IPS-11a (cell line): ENCODE data around the gene PIGK.
"Not testable (repeated sequence)": the region's sequence is repeated elsewhere in the genome, so short reads cannot be mapped to it uniquely, and the experiment has no call there.

Experiments
- H3K4me3 ChIP-seq: one replicate; pipeline ENCODE4 v1.5.1; 2013; ENCODE audit warnings: low read depth, low read length, control low read depth

Gene PIGK

GRCh38 chr1:77197351-77197750, 21.9 kb downstream of the PIGK start:
- no peak overlapping the region for H3K4me3 ChIP-seq

GRCh38 chr1:77193951-77194350, 25.3 kb downstream of the PIGK start:
- no peak overlapping the region for H3K4me3 ChIP-seq

- H3K4me3 ChIP-seq: no peak overlapping the region
These were observed 30.5 kb downstream of the PIGK start for GRCh38 chr1:77188770-77189169.

- H3K4me3 ChIP-seq: not testable (repeated sequence)
These were observed 32.3 kb downstream of the PIGK start for GRCh38 chr1:77186907-77187306.

GRCh38 chr1:77182083-77182482, 37.1 kb downstream of the PIGK start:
- no peak overlapping the region for H3K4me3 ChIP-seq

GRCh38 chr1:77179632-77180031, 39.6 kb downstream of the PIGK start:
- H3K4me3 ChIP-seq: no peak overlapping the region

- H3K4me3 ChIP-seq: no peak overlapping the region
These were observed 43.9 kb downstream of the PIGK start for GRCh38 chr1:77175230-77175844.

GRCh38 chr1:77170687-77171086, 48.5 kb downstream of the PIGK start:
- H3K4me3 ChIP-seq: no peak overlapping the region

- H3K4me3 ChIP-seq: no peak overlapping the region
These were observed 50.9 kb downstream of the PIGK start for GRCh38 chr1:77168358-77168757.

GRCh38 chr1:77164434-77164944, 54.7 kb downstream of the PIGK start:
- no peak overlapping the region for H3K4me3 ChIP-seq

GRCh38 chr1:77159706-77160105, 59.5 kb downstream of the PIGK start:
- H3K4me3 ChIP-seq: not testable (repeated sequence)

GRCh38 chr1:77156214-77156613, 63.0 kb downstream of the PIGK start:
- H3K4me3 ChIP-seq: no peak overlapping the region

- no peak overlapping the region for H3K4me3 ChIP-seq
These were observed 73.0 kb downstream of the PIGK start for GRCh38 chr1:77146270-77146669.

GRCh38 chr1:77143529-77144121, 75.6 kb downstream of the PIGK start:
- no peak overlapping the region for H3K4me3 ChIP-seq

GRCh38 chr1:77139389-77139788, 79.8 kb downstream of the PIGK start:
- no peak overlapping the region for H3K4me3 ChIP-seq

GRCh38 chr1:77134359-77134758, 84.9 kb downstream of the PIGK start:
- H3K4me3 ChIP-seq: no peak overlapping the region

GRCh38 chr1:77133731-77134358, 85.4 kb downstream of the PIGK start:
- H3K4me3 ChIP-seq: no peak overlapping the region

GRCh38 chr1:77126307-77126706, 92.9 kb downstream of the PIGK start:
- H3K4me3 ChIP-seq: no peak overlapping the region

- no peak overlapping the region for H3K4me3 ChIP-seq
These were observed 97.7 kb downstream of the PIGK start for GRCh38 chr1:77121503-77121902.

GRCh38 chr1:77120950-77121349, 98.3 kb downstream of the PIGK start:
- no peak overlapping the region for H3K4me3 ChIP-seq

- no peak overlapping the region for H3K4me3 ChIP-seq
These were observed 100.5 kb downstream of the PIGK start for GRCh38 chr1:77118712-77119111.

- no peak overlapping the region for H3K4me3 ChIP-seq
These were observed 114.6 kb downstream of the PIGK start for GRCh38 chr1:77104672-77105071.
